ENCODE measurements around the gene CDH26.

CDH26 gene

GRCh38 chr20:60022849-60023248, 64.6 kb downstream of the CDH26 start:
- ChIA-PET CTCF (interaction anchor here (1.3 kb wide), 1 partner anchor 35 kb away, joined by 7 read pairs; no protein-coding TSS in a partner anchor), POLR2A (no interaction called here)
- no peak for DNase-seq (ENCODE audit: extremely low spot score)
- TF ChIP-seq CTCF (IDR thresholded peaks at IDR 0.05; ENCODE audit: control extremely low read depth, extremely low read depth, low read depth, missing control alignments): no peak

GRCh38 chr20:60024245-60024644, 66.0 kb downstream of the CDH26 start:
- ChIA-PET POLR2A (no interaction called here), CTCF (no interaction called here)
- TF ChIP-seq CTCF (IDR thresholded peaks at IDR 0.05; ENCODE audit: control extremely low read depth, extremely low read depth, low read depth, missing control alignments): no peak
- no peak for DNase-seq (ENCODE audit: extremely low spot score)

- DNase-seq (ENCODE audit: extremely low spot score): no peak
- ChIA-PET POLR2A (no interaction called here), CTCF (no interaction called here)
- no peak for TF ChIP-seq CTCF (IDR thresholded peaks at IDR 0.05; ENCODE audit: control extremely low read depth, extremely low read depth, low read depth, missing control alignments)
Observed at GRCh38 chr20:60024801-60025200, 66.6 kb downstream of the CDH26 start.

- DNase-seq (ENCODE audit: extremely low spot score): no peak
- CTCF ChIA-PET: no interaction called here
- POLR2A ChIA-PET: no interaction called here
- TF ChIP-seq CTCF (IDR thresholded peaks at IDR 0.05; ENCODE audit: control extremely low read depth, extremely low read depth, low read depth, missing control alignments): no peak
Observed at GRCh38 chr20:60026010-60026409, 67.8 kb downstream of the CDH26 start.

GRCh38 chr20:60030471-60030870, 72.2 kb downstream of the CDH26 start:
- no peak for TF ChIP-seq CTCF (IDR thresholded peaks at IDR 0.05; ENCODE audit: control extremely low read depth, extremely low read depth, low read depth, missing control alignments)
- CTCF ChIA-PET: interaction anchor here (1.9 kb wide), 1 partner anchor 27 kb away, joined by 5 read pairs; no protein-coding TSS in a partner anchor
- DNase-seq (ENCODE audit: extremely low spot score): no peak
- POLR2A ChIA-PET: no interaction called here

- ChIA-PET CTCF (interaction anchor here (1.9 kb wide), 1 partner anchor 26 kb away, joined by 5 read pairs; no protein-coding TSS in a partner anchor), POLR2A (no interaction called here)
- no peak for TF ChIP-seq CTCF (IDR thresholded peaks at IDR 0.05; ENCODE audit: control extremely low read depth, extremely low read depth, low read depth, missing control alignments)
- no peak for DNase-seq (ENCODE audit: extremely low spot score)
Observed at GRCh38 chr20:60031107-60031506, 72.9 kb downstream of the CDH26 start.
